ENCODE results near the gene DYSF. TPM values are rescaled to one million over a fixed set of nuclear protein-coding genes. Genes with fewer than 3 reads are reported as not detected.

Gene DYSF
- total and polyA plus RNA-seq, 8 donors, result 17.8 to 71.4 (median 21.6) TPM

DNA sequence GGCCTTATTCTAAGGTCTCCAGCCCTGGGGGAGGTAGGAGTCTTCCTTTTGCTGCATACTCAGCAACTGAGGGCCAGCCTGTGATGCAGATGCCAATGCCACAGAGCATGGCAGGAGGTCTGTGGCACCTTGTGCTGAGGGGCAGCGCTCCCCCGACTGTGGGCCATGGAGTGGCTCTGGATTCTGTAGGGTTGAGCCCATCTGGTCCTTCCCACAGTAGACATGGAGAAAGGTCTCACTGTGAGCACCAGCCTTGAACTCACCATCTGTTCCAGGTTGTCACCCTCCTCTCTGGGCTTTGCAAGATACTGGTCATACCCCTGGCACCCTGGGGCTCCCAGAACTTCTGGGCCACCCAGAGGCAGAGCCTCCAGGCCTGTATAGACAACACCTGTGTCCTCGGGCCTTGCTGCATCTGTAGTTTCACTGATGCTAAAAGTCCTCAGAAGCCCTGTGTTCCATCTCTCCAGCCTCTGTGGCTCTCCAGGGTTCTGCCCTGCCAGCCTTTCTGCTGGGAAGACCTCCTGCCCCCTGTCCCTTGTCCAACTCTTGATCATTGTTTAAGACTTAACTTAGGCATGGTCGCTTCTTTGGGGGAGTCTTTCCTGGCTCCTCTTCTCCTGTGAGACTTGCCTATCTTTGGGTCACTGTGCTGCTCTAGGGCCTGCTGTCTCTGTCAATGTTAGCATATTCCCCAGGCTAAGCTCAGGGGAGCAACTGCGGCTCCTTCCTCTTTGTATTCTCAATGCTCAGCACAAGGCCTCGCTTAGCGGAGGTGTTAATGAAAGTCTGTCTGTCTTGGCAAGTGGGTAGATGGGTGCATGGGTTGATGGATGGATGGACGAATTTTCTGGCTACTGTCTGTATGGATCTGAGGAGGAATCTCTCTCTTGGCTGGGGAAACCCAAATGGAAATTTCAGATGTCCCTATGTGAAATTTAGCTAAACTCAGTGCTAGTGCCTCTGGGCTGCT is 160.9 kb downstream of the DYSF start:
- TF ChIP-seq, protein P1, sequence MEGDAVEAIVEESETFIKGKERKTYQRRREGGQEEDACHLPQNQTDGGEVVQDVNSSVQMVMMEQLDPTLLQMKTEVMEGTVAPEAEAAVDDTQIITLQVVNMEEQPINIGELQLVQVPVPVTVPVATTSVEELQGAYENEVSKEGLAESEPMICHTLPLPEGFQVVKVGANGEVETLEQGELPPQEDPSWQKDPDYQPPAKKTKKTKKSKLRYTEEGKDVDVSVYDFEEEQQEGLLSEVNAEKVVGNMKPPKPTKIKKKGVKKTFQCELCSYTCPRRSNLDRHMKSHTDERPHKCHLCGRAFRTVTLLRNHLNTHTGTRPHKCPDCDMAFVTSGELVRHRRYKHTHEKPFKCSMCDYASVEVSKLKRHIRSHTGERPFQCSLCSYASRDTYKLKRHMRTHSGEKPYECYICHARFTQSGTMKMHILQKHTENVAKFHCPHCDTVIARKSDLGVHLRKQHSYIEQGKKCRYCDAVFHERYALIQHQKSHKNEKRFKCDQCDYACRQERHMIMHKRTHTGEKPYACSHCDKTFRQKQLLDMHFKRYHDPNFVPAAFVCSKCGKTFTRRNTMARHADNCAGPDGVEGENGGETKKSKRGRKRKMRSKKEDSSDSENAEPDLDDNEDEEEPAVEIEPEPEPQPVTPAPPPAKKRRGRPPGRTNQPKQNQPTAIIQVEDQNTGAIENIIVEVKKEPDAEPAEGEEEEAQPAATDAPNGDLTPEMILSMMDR (IDR thresholded peaks at IDR 0.05), result no peak
- ATAC-seq (no peak), DNase-seq (peak in 2 of 4 donors; percentile 14 to 31)
- H3K36me3 ChIP-seq, result peaks cover 0 to 58% of the 10 kb centered on the region in 2 donors
- H3K4me1 ChIP-seq, result peaks cover 12 to 15% of the 10 kb centered on the region in 2 donors
- H3K27me3 ChIP-seq, result no peaks in the 10 kb centered on the region
- peak overlapping the region; percentile 55 to 58 for H3K27ac ChIP-seq
- H3K9me3 ChIP-seq, result no peaks in the 10 kb centered on the region
- intact Hi-C loops (cut with DNase I), result loop anchor here in 1 of 2 donors (5.0 kb wide), 1 partner anchor 183 kb away; no protein-coding TSS in a partner anchor
- no peak overlapping the region for H3K4me3 ChIP-seq

DNA sequence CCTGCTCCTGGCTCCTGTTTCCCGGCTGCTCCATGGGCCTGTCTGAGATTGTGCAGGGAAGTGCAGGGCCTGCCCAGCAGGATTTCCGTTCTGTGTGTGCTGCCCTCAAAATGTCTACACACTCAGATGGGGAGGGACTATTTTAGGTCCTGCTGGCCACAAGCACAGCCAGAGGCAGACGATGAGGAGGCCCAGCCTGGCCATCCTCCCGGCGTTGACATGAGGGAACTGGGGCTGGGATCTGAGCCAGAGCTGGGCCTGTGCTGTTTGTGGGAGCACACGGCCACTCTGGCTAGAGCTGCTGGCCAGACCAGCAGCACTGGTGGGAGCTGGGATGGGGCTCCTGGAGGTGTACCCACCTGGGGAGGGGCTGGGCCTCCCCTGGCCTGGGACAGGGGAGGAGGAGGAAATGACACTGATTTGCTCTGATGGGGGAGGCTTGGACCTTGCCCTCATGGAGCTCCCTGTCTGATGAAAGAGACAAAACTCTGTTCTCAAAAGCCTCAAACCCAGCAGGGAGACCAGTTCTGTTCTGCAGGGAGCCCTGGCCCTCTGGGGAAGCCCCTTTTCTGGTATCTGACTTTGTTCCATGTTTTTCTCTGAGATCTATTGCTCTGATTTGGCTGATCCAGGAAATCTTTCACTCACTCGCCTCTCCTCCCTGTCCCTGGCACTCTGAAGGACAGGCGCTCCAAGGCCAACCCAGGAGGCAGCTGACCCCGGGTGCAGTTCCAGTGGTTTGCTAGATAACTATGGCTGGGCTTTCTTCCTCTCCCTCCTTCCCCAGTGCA is 161.8 kb downstream of the DYSF start:
- DNase-seq, result peak in 3 of 4 donors; percentile 59 to 84 (median 67)
- TF ChIP-seq, protein P1 (IDR thresholded peaks at IDR 0.05), result no peak
- H3K4me1 ChIP-seq, result peaks cover 12 to 15% of the 10 kb centered on the region in 2 donors
- peaks cover 0 to 54% of the 10 kb centered on the region in 2 donors for H3K36me3 ChIP-seq
- peak overlapping the region; percentile 55 to 58 for H3K27ac ChIP-seq
- intact Hi-C loops (cut with DNase I), result loop anchor here in 1 of 2 donors (5.0 kb wide), 1 partner anchor 182 kb away; no protein-coding TSS in a partner anchor
- no peaks in the 10 kb centered on the region for H3K27me3 ChIP-seq
- no peaks in the 10 kb centered on the region for H3K9me3 ChIP-seq
- peak; percentile 69 for ATAC-seq
- no peak overlapping the region for H3K4me3 ChIP-seq

DNA sequence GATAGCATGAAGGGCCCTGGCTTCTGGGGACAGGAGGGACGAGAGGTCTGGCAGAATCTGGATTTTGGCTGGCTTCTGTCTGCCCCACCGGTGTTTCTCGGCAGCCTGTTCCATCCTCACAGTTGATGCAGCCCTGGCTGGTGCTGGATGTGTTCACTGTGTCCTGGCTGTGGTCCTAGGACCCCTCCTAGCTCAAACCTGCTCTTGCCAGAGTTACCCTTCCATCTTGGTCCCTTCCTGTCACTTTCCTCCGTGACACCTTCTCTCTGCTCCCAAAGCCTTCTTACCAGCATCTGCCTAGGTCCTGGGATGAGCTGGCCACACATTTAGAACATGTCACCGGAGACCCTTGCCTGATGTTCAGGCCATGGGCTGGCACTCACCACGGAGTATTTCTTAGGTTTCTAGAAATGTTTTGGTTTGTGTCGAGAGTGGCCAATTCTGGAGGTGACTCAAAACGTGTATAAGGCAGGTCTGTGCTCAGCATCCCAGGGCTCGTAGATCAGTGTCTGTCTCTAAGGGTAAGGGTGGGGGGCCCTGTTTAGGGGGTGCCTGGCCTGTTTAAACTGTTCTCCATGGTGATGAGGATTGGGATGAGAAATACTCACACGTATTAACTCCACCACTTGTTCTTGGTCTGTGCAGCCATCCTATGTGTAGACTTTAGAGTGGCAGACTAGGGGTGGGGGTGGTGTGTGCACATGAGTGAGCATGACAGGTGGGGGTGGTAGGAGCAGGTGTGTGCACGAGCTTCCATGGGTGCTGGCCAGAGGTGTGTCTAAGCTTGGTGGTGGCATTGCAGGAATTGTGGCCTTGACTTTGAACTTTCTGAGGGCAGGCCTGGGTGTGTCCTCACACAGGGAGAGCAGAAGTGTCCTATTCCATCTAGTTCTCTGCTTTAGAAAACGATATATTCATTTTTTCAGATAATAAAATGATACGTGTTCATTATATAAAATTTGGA is 162.7 kb downstream of the DYSF start:
- ATAC-seq (no peak), DNase-seq (peak in 1 of 4 donors; percentile 16)
- no peaks in the 10 kb centered on the region for H3K27me3 ChIP-seq
- H3K36me3 ChIP-seq, result peaks cover 0 to 49% of the 10 kb centered on the region in 2 donors
- intact Hi-C loops (cut with DNase I), result no loop called here
- peak overlapping the region; percentile 55 to 58 for H3K27ac ChIP-seq
- peaks cover 12 to 15% of the 10 kb centered on the region in 2 donors for H3K4me1 ChIP-seq
- TF ChIP-seq, protein P1 (IDR thresholded peaks at IDR 0.05), result no peak
- no peaks in the 10 kb centered on the region for H3K9me3 ChIP-seq
- no peak overlapping the region for H3K4me3 ChIP-seq

DNA sequence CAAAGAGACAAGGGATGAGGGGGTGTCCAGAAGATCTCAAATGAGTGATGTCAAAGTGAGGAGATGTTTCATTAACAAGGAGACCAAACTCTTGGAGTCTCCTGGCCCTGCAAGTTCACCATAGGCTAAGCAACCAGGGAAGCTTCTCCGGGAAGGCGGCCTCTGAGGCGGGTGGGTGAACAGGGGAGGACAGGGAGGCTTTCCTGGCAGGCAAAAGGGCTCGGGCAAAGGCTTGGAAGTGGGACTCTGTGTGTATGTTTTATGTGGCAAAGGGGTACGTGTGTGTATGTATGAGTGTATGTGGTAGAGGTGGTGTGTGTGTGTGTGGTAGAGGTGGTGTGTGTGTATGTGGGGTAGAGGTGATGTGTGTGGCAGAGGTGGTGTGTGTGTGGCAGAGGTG is 163.9 kb downstream of the DYSF start:
- Histone ChIP-seq H3K27me3 (no peaks in the 10 kb centered on the region), H3K9me3 (no peaks in the 10 kb centered on the region), H3K4me3 (no peak overlapping the region), H3K4me1 (peaks cover 12 to 15% of the 10 kb centered on the region in 2 donors), H3K27ac (no peak overlapping the region), H3K36me3 (peaks cover 0 to 38% of the 10 kb centered on the region in 2 donors)
- intact Hi-C loops (cut with DNase I), result no loop called here
- ATAC-seq (no peak), DNase-seq (peak in 1 of 4 donors; percentile 17)
- TF ChIP-seq, protein P1 (IDR thresholded peaks at IDR 0.05), result no peak

Data from left lung (tissue), 10 donors.